Ectodermal cell (in vitro differentiated cells): ENCODE measurements around the gene LIFR.

Experiments
- H3K27ac ChIP-seq: 2 replicates; pipeline ENCODE4 v1.7.0; 2013; ENCODE audit warnings: mild to moderate bottlenecking, low read depth, low read length; ENCODE audit not compliant: insufficient read depth, poor library complexity, severe bottlenecking
- H3K27me3 ChIP-seq: 2 replicates; pipeline ENCODE4 v1.7.0; 2013; ENCODE audit warnings: mild to moderate bottlenecking, low read length; ENCODE audit not compliant: insufficient read depth, control insufficient read depth, poor library complexity, severe bottlenecking
- H3K36me3 ChIP-seq: one replicate; pipeline ENCODE4 v1.7.0; 2013; ENCODE audit warnings: low read length; ENCODE audit not compliant: control insufficient read depth, insufficient read depth
- H3K4me1 ChIP-seq: one replicate; pipeline ENCODE4 v1.7.0; 2013; ENCODE audit warnings: low read length; ENCODE audit not compliant: control insufficient read depth, insufficient read depth
- H3K4me3 ChIP-seq: 2 replicates; pipeline ENCODE4 v1.7.0; 2013; ENCODE audit warnings: low read depth, low read length, control low read depth; ENCODE audit not compliant: insufficient read depth
- H3K9me3 ChIP-seq: 2 replicates; pipeline ENCODE4 v1.7.0; 2013; ENCODE audit warnings: mild to moderate bottlenecking, low read length, moderate library complexity; ENCODE audit not compliant: control insufficient read depth
- WGBS, 2 experiments: methylation state at CpG; one replicate each; pipeline ENCODE4 v1.1.7; 2013; ENCODE audit warnings: missing lambda C conversion rate in 2 of 2; 5-methylcytosine and 5-hydroxymethylcytosine counted together

The LIFR gene

DNA sequence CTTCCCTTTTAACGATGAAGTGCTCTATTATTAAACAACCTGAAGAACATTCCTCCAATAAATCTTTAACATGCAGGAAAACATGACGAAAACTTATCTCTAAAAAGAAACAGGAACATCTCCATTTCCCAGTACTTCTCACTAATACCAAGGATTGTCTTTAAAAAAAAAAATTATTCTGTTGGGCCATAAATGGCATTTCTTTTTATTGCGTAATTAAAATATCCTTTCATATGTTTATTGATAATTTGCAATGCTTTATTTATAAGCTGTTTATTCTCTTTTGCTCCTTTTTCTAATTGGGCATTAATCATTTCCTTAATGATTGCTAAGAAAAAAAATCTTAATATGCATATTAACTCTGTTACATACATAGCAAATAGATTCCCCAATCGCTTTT, 18.9 kb downstream of the LIFR start:
- peaks cover 4% of the 10 kb centered on the region for H3K4me1 ChIP-seq
- no peaks in the 10 kb centered on the region for H3K9me3 ChIP-seq
- WGBS, 2 experiments: 89 to 91% methylated on average over 3 of the region's 4 CpGs
- H3K27me3 ChIP-seq: no peaks in the 10 kb centered on the region
- H3K36me3 ChIP-seq: no peaks in the 10 kb centered on the region
- no peak overlapping the region for H3K4me3 ChIP-seq
- H3K27ac ChIP-seq: no peak overlapping the region

DNA sequence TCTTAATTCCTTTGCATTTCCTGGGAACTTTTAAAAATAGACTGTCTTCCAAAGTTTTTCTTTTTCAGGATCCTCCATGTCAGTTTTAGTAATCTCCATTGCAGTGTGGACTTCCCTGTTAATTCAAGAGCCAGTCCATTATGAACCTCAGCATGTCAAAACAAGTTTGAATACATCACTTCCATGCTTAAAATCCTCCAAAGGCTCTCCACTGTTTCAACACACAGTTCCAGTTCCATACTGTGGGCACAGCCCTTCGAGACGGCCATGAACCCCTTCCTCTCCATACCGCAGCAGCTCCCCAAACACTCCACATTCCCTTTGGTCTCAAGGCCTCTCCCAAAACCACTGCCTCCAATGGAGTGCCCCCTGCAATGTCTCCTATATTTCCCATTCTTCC, 19.5 kb downstream of the LIFR start:
- no peak overlapping the region for H3K27ac ChIP-seq
- H3K36me3 ChIP-seq: no peaks in the 10 kb centered on the region
- H3K4me1 ChIP-seq: peaks cover 9% of the 10 kb centered on the region
- no peak overlapping the region for H3K4me3 ChIP-seq
- no peaks in the 10 kb centered on the region for H3K27me3 ChIP-seq
- WGBS, 2 experiments: 87 to 95% methylated on average over 3 of the region's 3 CpGs
- H3K9me3 ChIP-seq: no peaks in the 10 kb centered on the region

DNA sequence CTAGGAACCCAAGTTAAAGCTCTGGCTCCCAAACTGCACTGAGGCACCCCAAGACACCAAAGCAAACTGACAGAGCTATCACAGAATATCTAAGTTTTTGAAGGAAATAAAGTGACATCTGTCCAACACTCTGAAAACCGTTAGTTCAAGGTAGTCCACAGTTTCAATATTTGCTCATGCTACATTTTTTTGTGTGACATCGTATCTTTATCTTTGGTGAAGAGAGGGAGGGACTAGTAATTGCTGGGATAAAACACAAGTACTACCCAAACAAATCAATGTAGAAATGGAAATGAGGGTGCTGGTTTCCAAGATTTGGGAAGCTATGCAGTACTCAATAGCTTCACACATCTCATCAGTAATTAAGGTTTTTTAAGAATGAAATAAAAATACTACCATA, 20.6 kb downstream of the LIFR start:
- 89 to 91% methylated on average over 1 to 2 of the region's 2 CpGs for WGBS, 2 experiments

DNA sequence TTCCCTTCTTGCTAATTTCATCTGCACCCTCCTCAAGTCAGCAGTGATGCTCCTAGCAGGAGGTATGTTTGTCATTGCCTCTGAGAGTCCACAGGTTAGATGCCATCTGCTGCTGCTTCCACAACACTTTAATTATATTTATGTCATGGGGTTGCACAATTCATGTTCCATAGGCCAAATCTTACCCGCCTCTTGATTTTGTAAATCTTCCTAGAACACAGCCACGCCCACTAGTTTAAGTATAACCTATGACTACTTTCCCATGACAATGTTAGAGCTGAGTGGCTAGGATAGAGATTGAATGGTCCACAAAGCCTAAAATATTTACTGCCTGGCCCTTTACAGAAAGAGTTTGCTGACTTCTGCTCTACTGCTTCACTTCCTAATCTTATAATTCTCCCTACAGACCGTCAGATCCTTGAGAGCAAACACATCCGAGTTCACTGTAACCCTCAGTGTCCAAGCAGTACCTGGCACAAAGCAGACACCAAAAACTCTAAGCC, 21.1 kb downstream of the LIFR start:
- Histone ChIP-seq H3K4me3 (no peak overlapping the region), H3K27ac (no peak overlapping the region), H3K9me3 (no peaks in the 10 kb centered on the region), H3K4me1 (peaks cover 9% of the 10 kb centered on the region), H3K27me3 (no peaks in the 10 kb centered on the region), H3K36me3 (no peaks in the 10 kb centered on the region)
- WGBS, 2 experiments: 91 to 92% methylated on average over 3 to 4 of the region's 4 CpGs

More for the DNA sequence above, 20.6 kb downstream of the LIFR start:
- Histone ChIP-seq H3K9me3 (no peaks in the 10 kb centered on the region), H3K27ac (no peak overlapping the region), H3K4me3 (no peak overlapping the region), H3K36me3 (no peaks in the 10 kb centered on the region), H3K27me3 (no peaks in the 10 kb centered on the region), H3K4me1 (peaks cover 9% of the 10 kb centered on the region)

DNA sequence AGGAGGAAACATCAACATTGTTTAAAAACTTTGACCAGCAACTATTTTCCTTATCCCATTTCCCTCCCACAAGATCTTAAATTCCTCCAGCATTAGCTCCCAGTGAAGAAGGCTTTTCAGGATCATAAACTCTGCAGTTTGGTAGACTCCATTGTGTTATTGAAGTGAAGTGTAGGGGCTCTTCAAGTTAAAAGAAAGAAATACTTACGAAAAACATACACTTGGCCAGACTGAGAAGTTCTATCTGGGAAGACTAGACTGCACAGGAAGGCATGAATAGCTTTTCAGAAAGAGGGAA, 22.3 kb downstream of the LIFR start:
- H3K36me3 ChIP-seq: no peaks in the 10 kb centered on the region
- H3K4me1 ChIP-seq: peaks cover 9% of the 10 kb centered on the region
- no peaks in the 10 kb centered on the region for H3K9me3 ChIP-seq
- no peak overlapping the region for H3K4me3 ChIP-seq
- H3K27ac ChIP-seq: no peak overlapping the region
- WGBS, 2 experiments: 100% methylated on average over 1 of the region's 1 CpG
- H3K27me3 ChIP-seq: no peaks in the 10 kb centered on the region

DNA sequence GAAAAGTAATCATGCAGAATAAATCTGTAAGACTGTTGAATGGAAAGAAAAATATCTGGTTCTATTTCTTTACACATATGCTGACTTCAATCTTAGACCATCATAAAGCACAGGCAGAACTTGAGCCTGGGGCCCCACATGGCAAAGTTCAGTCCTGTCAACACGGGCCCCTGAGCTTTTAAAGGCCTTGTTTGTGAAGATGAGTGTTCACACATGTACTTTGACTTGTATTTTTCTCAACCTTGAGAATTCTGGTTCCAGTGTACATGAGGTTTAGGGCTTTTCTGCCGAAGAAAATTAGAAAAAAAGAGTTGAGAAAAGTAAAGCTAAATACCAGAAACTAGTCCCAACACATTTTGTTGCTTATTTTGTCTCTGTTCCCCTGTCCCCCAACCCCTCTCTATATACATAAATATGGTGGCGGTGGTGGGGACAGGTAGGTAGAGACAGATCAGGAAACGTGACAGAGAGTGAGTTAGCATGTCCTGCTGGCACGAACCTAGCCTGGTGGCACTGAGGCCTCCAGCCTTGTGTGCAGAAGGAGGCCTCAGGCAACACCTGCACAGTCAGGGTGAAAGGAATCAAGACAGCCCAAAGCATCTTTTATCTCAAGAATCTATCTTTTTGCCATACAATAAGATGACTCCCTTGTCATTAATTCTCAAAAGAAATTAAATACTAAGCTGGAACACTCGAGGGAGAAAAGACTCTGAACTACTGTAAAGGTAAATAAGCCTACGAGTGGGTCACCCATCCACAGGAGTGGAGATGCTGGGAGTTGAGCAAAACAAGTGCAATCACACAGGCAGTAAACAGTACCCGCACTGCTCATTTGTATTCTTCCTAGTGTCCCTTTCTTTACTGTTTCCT, 22.9 kb downstream of the LIFR start:
- H3K36me3 ChIP-seq: no peaks in the 10 kb centered on the region
- no peak overlapping the region for H3K27ac ChIP-seq
- whole genome bisulfite sequencing, 2 experiments: 84 to 89% methylated on average over 7 to 8 of the region's 8 CpGs

DNA sequence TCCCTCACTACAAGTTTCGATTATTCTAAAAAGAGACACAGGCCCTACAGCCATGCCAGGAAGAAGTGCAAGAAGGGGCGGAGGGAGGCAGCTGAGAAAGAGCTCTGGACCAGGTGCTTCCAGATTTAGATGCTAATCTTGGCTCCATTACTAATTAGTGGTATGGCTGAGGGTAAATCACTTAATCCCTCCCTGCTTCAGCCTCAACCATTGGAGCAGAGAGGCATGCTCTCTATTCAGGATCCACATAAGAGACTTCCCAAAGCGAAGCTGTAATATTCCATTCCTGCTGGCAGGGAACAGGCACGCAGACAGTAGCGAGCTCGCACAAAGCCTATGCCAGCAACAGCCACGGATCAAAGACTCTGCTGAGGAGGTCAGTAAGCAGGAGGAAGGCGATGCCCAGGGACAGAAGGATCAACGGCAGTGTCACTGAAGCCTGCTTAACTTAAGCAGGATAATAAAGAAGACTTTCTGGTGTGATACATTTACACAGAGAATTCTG, 24.2 kb downstream of the LIFR start:
- H3K27ac ChIP-seq: no peak overlapping the region

More for the DNA sequence above, 22.9 kb downstream of the LIFR start:
- H3K9me3 ChIP-seq: no peaks in the 10 kb centered on the region
- H3K4me3 ChIP-seq: no peak overlapping the region
- no peaks in the 10 kb centered on the region for H3K27me3 ChIP-seq
- H3K4me1 ChIP-seq: peaks cover 9% of the 10 kb centered on the region

DNA sequence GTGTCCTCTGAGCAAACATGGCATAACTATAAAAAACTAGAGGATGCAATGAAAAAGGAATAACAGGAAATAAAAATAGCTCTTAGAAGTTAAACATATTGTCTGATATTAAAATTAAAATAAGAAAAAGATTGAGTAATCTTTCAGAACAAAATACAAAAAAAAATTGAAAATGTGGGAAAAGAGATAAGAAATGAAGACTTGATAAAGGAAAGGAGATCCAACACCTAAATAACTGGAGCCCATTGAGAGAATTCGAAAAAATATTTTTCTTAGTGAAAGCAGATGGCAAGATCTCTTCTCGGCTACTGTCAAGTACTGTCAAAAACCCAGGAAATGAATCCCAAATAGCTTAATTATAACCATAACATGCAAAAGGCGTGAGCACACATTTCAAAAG, 24.9 kb downstream of the LIFR start:
- H3K4me3 ChIP-seq: no peak overlapping the region
- H3K9me3 ChIP-seq: no peaks in the 10 kb centered on the region
- no peaks in the 10 kb centered on the region for H3K27me3 ChIP-seq
- H3K27ac ChIP-seq: no peak overlapping the region
- WGBS, 2 experiments: 90 to 92% methylated on average over 3 of the region's 3 CpGs
- H3K4me1 ChIP-seq: peaks cover 9% of the 10 kb centered on the region
- H3K36me3 ChIP-seq: no peaks in the 10 kb centered on the region

More for the DNA sequence above, 24.2 kb downstream of the LIFR start:
- peaks cover 9% of the 10 kb centered on the region for H3K4me1 ChIP-seq
- no peaks in the 10 kb centered on the region for H3K27me3 ChIP-seq
- no peaks in the 10 kb centered on the region for H3K36me3 ChIP-seq
- H3K4me3 ChIP-seq: no peak overlapping the region
- no peaks in the 10 kb centered on the region for H3K9me3 ChIP-seq
- WGBS, 2 experiments: 44 to 46% methylated on average over 9 of the region's 9 CpGs

DNA sequence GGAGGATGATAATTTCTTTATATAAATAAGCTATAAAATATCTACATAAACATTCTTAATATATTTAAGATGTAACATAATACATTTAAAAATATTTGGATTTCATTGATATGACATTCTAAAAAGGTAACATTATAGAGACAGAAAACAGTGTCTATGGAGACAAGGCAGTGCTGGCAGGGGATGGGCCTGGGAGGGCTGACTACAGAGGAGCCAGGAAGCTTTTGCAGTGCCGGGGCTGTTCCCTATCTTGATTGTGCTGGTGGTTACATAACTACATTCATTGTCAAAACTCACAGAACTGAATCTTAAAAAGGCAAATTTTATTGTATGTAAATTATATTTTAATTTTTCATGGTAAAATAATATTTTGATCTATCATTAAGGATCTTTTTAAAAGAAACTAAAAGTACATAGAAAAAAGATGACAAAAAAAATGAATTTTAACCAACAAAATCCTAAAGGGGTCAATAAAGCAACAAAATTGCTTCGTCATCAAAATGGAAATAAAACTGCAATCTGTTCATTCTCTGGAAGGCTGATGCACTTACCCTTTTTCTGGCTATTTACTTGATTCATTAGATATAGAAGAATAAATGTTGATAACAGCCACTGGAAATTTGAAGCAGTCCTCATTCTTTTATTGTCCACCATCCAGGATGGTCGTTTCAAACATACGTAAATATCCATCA, 26.3 kb downstream of the LIFR start:
- no peak overlapping the region for H3K27ac ChIP-seq
- H3K4me1 ChIP-seq: peaks cover 9% of the 10 kb centered on the region
- H3K4me3 ChIP-seq: no peak overlapping the region
- WGBS, 2 experiments: 98 to 100% methylated on average over 3 to 4 of the region's 4 CpGs
- H3K9me3 ChIP-seq: no peaks in the 10 kb centered on the region
- no peaks in the 10 kb centered on the region for H3K36me3 ChIP-seq
- no peaks in the 10 kb centered on the region for H3K27me3 ChIP-seq

DNA sequence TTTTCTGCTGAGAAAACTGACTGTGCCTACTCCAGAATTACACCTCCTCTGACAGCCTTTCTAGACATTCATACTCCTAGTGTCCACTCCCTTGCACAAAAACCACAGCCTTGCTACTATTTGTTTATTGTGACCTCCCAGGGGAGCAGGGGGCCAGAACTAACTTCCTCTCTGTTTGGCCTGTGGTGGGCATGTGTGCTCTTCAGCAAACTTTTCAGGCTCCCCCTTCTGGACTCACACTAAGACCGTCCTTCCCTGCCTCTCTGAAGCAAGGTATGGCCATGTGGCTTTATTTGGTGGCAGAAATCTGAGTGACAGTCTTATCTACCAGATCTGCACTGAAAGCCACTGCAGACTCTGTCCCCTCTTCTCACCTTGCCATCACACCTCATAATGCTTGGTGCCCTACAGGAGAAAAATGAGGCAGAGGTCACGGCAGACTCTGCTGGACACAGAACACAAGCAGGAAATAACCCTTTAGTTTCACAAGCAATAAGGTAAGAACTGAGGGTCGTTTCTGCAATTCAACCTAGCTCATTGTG, 28.2 kb downstream of the LIFR start:
- Histone ChIP-seq H3K36me3 (no peaks in the 10 kb centered on the region), H3K9me3 (no peaks in the 10 kb centered on the region), H3K4me3 (no peak overlapping the region), H3K4me1 (peaks cover 9% of the 10 kb centered on the region), H3K27me3 (no peaks in the 10 kb centered on the region), H3K27ac (no peak overlapping the region)
- WGBS, 2 experiments: 78 to 79% methylated on average over 2 to 3 of the region's 3 CpGs
